Dedifferentiated amniotic fluid mesenchymal stem cell (primary cell): Measurements from ENCODE around the gene NXNL2.

Experiments used
- DNase-seq: peaks from one replicate; pipeline ENCODE4 v3.0.0-alpha.2; 2016; ENCODE audit errors: extremely low spot score

Gene NXNL2

DNA sequence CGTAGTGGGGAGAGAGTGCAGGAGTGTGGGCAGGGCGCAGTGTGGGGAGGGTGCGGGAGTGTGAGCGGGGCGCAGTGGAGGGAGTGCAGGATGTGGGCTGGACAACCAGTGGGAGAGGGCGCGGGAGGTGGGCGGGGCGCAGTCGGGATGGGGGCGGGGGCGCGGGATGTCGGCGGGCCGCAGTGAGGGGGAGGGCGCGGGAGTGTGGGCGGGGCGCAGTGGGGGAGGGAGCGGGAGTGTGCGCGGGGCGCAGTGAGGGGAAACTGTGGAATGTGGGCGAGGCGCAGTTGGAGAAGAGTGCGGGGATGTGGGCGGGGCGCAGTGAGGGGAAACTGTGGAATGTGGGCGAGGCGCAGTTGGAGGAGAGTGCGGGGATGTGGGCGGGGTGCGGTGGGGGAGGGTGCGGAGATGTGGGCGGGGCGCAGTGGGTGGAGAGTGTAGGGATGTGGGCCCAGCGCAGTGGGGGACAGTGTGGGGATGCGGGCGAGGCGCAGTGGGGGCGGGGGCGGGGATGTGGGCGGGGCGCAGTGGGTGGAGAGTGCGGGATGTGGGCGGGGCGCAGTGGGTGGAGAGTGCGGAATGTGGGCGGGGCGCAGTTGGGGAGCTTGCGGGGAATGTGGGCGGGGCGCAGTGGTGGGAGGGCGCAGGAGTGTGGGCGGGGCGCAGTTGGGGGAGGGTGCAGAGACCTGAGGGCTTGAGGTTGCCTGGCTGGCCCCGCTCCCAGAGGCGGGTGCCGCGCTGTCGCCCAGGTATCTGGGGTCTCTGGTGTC lies at the start of gene NXNL2:
NXNL2 (plus strand) TSS at position 723 of the 770 bp plus-strand sequence. CDS start 257 bp downstream, outside the sequence.
- DNase-seq, result peak; percentile 82

DNA sequence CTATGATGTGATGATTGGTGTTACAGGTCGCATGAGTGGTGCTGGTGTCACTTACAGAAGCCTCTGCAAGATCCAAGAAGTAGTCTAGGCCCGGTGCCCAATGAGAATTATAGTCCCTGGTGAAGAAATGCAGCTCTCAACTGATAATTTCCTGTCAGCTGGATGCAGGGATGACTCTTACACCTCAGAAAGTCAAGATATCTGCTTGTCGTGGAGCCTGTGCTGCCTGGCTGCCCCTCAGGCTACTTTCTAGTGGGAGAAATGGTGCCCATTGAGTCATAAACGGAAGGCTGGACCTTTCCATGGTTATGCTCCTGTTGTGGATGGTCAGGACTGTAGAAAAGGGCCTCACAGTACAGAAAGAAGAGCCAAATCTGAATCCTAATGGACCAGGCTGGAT lies 46.8 kb upstream of the NXNL2 start:
- DNase-seq, result no peak

DNA sequence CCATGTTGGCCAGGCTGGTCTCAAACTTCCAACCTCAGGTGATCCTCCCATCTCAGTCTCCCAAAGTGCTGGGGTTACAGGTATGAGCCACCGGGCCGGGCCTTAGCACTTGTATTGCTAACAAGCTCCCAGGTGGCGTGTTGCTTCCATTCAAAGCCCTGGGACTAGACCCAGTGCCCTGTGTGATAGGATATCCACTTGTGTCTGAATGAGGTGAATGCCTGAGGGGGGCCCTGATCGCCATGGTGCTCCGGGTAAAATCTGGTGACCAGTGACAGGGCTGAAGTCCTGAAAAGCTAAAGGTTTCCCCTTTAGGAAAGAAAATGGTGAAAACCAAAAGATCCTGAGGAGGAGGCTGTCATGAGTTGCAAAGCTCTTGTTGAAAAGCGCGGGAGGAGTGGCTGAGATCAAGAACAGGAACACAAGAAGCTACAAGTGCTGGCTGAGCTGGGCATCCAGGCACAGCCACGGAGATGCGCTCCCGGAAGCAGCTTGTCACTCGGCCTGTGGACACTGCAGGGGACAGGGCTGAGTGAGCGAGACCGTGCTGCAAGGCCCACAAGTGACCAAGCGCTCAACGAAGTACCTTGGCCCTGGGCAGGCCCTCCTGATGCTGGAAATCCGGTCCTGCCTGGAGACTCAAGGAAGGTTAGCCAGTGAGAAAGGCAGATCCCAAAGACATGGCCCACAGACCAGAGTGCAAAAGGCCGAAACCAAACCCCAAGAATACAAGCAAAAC lies 39.8 kb upstream of the NXNL2 start:
- peak; percentile 3 for DNase-seq

DNA sequence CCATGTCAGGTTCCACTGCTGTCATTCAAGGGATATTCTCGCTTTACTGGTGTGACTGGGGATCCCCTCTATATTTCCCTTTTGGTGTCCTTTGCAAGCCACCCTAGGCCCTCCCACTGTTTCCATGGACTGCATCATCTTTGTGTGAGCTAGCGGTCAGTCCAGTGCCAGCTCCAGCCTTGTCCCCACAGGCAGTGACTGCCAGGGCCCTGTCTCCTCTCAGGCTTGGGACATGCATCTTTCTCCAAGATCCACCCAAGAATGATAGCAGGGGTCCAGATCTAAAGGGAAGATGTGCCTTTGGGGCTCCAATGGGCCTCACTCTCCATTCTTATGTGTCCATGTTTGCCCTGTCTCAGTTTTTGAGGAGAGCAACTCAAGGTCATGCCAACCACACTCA lies 37.8 kb upstream of the NXNL2 start:
- peak; percentile 14 for DNase-seq

GRCh38 chr9:88498880-88499279 lies 36.1 kb upstream of the NXNL2 start:
- DNase-seq, result no peak

DNA sequence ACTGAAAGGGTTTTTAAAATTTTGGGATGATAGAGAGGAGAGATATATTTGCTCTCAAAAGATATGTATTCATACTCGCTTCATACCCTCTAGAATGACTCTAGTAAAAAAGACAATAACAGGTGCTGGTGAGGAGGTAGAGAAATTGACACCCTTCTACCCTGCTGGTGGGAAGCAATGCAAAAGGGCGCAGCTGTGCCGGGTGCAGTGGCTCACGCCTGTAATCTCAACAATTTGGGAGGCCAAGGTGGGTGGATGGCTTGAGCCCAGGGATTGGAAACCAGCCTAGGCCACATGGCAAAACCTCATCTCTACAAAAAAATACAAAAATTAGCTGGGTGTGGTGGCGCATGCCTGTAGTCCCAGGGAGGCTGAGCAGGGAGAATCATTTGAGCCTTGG lies 33.9 kb upstream of the NXNL2 start:
- no peak for DNase-seq

GRCh38 chr9:88502552-88503034 lies 32.4 kb upstream of the NXNL2 start:
- DNase-seq, result no peak

- DNase-seq, result no peak
Observed at GRCh38 chr9:88503081-88503844, 31.7 kb upstream of the NXNL2 start.

- no peak for DNase-seq
Observed at GRCh38 chr9:88503845-88504764, 30.9 kb upstream of the NXNL2 start.

- DNase-seq, result no peak
Observed at GRCh38 chr9:88508326-88508725, 26.7 kb upstream of the NXNL2 start.

- DNase-seq, result no peak
Observed at GRCh38 chr9:88511906-88512305, 23.1 kb upstream of the NXNL2 start.

DNA sequence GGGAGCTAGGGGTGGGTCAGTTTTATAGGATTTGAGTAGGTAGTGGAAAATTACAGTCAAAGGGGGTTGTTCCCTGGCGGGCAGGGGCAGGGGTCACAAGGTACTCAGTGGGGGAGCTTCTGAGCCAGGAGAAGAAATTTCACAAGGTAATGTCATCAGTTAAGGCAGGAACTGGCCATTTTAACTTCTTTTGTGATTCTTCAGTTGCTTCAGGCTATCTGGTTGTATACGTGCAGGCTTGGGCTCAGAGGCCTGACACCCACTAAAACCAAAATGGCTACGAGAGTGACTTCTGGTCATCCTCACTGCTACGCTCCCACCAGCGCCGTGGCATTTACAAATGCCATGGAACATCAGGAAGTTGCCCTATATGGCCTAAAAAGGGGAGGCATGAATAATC lies 20.7 kb upstream of the NXNL2 start:
- no peak for DNase-seq

DNA sequence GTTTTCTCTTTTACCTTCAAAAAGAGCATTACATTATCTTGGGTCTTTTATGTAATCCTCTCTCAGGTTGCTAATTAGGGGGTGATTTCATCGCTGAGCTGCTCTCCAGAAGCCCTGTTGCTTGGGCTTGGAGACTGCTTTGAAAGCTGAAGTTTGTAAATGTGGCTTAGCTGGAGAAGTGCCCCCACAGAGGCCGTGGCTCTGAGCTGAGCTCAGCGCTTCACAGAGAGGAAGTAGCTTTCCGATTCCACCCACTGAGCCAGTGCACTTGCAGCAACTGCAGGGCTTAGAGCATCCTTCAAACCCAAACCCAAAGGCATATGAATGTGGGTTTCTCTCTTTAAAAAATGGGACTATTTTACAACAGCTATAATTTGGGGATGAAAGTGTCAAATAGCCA lies 13.7 kb upstream of the NXNL2 start:
- DNase-seq, result no peak

DNA sequence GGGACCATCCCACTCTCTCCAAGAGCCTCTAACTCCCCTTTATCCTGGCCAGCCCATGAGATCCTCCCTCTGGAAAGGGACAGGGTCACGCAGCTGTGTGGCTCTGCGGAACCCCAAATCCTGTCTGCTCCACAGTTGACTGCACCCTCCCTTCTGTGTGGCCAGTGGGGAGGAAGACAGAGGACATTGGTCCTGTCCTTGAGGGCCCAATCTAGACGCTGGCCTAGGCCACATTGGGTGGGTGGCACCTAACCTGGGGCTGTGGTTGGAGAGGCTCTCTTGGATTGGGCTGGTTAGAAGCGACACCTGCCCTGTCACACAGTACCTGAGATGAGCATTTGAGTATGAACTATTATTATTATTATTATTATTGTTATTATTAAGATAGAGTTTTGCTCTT lies 12.6 kb upstream of the NXNL2 start:
- DNase-seq, result no peak

- no peak for DNase-seq
Observed at GRCh38 chr9:88523056-88523455, 11.9 kb upstream of the NXNL2 start.

DNA sequence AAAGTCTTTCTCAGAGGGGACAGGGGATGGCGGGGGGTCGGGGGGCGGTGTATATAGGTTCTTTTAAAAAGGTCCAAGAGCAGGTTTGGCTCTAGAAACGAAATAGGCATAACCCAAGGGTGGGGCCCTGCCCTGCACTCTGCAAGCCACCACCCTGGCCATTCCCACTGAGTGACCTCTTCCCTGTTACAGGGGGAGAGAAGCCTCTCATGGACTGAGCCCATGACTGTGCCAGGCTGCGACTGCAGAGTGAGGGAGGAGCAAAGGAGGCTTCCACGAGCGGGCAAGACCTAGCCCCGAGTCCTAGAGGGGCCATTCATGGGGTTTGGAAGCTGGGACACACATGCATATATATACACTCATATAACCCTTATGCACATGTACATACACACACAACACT lies 10.1 kb upstream of the NXNL2 start:
- no peak for DNase-seq

GRCh38 chr9:88527618-88528017 lies 7.4 kb upstream of the NXNL2 start:
- DNase-seq, result no peak

- no peak for DNase-seq
Observed at GRCh38 chr9:88528080-88528790, 6.7 kb upstream of the NXNL2 start.

GRCh38 chr9:88529496-88529895 lies 5.5 kb upstream of the NXNL2 start:
- DNase-seq, result no peak

GRCh38 chr9:88530051-88530450 lies 4.9 kb upstream of the NXNL2 start:
- DNase-seq, result peak; percentile 28
